Loucy (cell line): ENCODE results near the gene HDGF.

Experiments used
- CTCF ChIP-seq: fragments of 200-600 bp; sonication (generic); conservative IDR thresholded peaks from 2 replicates; pipeline ENCODE4 v1.5.1; 2014; ENCODE audit warnings: mild to moderate bottlenecking, antibody characterized with exemption, low read length
- EZH2phosphoT487 ChIP-seq: fragments of 200-600 bp; IDR thresholded peaks from 2 replicates; pipeline ENCODE4 v1.6.1; 2018; ENCODE audit warnings: antibody characterized with exemption, mild to moderate bottlenecking, moderate library complexity, borderline replicate concordance

GRCh38 chr1:156767879-156768604 is 16.6 kb upstream of the HDGF start:
- TF ChIP-seq EZH2phosphoT487 (no peak), CTCF (no peak)
